Measurements from ENCODE around the gene MYO5C. TPM values are rescaled to one million over a fixed set of nuclear protein-coding genes. Genes with fewer than 3 reads are reported as not detected.
A peak's percentile ranks its signal among the peaks of the same experiment; 100 is the strongest.
"Not testable (repeated sequence)": the region's sequence is repeated elsewhere in the genome, so short reads cannot be mapped to it uniquely, and the experiment has no call there.

The MYO5C gene
- total and polyA plus RNA-seq, 4 experiments from 2014 or later, result 0.19 to 0.29 (median 0.29) TPM; not detected in 1

- Histone ChIP-seq H3K4me3 (ENCODE audit: low read length in 2 of 2) (no peak overlapping the region), H3K36me3 (ENCODE audit: insufficient read depth, low read length) (no peaks in the 10 kb centered on the region), H3K27me3 (ENCODE audit: insufficient read depth, low read length) (peaks cover 6% of the 10 kb centered on the region), H3K9me3 (ENCODE audit: control insufficient read depth in 1 of 2, low read length in 2 of 2) (no peaks in the 10 kb centered on the region), H3K4me1 (ENCODE audit: insufficient read depth, low read length) (peaks cover 7% of the 10 kb centered on the region), H3K27ac (ENCODE audit: low read depth, low read length) (no peak overlapping the region)
- Mint-ChIP-seq H3K9me3 (peaks cover 0 to 2% (median 0%) of the 10 kb centered on the region in 8 donors), H3K4me1 (peaks cover 0 to 8% (median under 1%) of the 10 kb centered on the region in 4 donors), H3K4me3 (no peak overlapping the region), H3K27ac (no peak overlapping the region), H3K27me3 (peaks cover 17 to 30% of the 10 kb centered on the region in 2 donors), H3K36me3 (no peaks in the 10 kb centered on the region)
- no peak for DNase-seq
- ChIA-PET CTCF (ENCODE audit: partially characterized antibody) (no interaction called here), POLR2A (ENCODE audit: partially characterized antibody) (no interaction called here)
- intact Hi-C loops (cut with micrococcal nuclease), result no loop called here
These were observed 4.8 kb downstream of the MYO5C start for GRCh38 chr15:52290800-52291199.

DNA sequence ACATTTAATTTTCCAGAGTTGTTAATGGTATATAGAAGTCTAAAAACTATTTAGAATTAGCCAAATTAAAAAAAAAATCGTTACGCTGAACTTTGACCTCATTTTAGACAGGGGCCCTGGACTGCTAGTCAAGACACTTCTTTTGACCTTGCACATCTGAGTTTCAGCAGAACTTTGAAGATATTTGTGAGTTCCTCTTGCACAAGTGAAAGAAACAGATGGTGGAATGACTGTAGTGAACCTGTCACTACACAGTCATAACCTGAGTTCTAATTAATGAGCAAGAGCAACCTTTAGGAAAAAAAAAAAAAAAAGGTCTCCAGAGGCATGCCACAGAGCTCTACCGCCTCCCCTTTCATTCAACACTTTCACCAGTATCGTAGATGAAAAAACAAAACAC is 5.3 kb downstream of the MYO5C start:
- H3K4me3 ChIP-seq (ENCODE audit: low read length in 2 of 2), result no peak overlapping the region
- POLR2A ChIA-PET (ENCODE audit: partially characterized antibody), result no interaction called here
- H3K36me3 ChIP-seq (ENCODE audit: insufficient read depth, low read length), result no peaks in the 10 kb centered on the region
- peaks cover 0 to 2% (median 0%) of the 10 kb centered on the region in 8 donors for H3K9me3 Mint-ChIP-seq
- no peak overlapping the region for H3K4me3 Mint-ChIP-seq
- peaks cover 4% of the 10 kb centered on the region for H3K27me3 ChIP-seq (ENCODE audit: insufficient read depth, low read length)
- no peak for DNase-seq
- peaks cover 0 to 8% (median 0%) of the 10 kb centered on the region in 4 donors for H3K4me1 Mint-ChIP-seq
- H3K4me1 ChIP-seq (ENCODE audit: insufficient read depth, low read length), result peaks cover 7% of the 10 kb centered on the region
- H3K27ac ChIP-seq (ENCODE audit: low read depth, low read length), result no peak overlapping the region
- CTCF ChIA-PET (ENCODE audit: partially characterized antibody), result no interaction called here
- H3K27me3 Mint-ChIP-seq, result peaks cover 16 to 30% of the 10 kb centered on the region in 2 donors
- H3K9me3 ChIP-seq (ENCODE audit: control insufficient read depth in 1 of 2, low read length in 2 of 2), result no peaks in the 10 kb centered on the region
- no peaks in the 10 kb centered on the region for H3K36me3 Mint-ChIP-seq
- intact Hi-C loops (cut with micrococcal nuclease), result no loop called here
- no peak overlapping the region for H3K27ac Mint-ChIP-seq

DNA sequence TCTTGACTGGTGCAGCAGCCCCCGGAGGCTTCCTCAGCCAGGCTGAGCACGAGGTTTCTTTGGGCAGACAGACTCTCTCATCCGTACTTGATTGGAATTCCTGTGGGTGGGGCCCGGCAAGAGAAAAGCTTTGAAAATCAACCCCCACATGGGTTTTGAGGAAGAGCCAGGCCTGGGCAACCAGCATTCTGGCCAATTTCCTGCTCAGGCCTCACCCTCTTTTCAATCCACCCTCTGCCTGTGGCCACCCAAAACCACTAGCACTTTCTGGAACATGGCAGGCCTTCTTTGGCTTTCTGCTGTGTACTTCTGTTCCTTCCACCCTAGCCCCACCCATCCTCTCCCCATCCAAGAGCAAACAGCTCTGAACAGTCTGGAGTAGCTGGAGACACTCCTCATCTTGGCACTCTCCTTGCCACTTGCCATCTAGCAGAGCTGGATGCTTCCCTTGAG is 5.9 kb downstream of the MYO5C start:
- Histone ChIP-seq H3K27me3 (ENCODE audit: insufficient read depth, low read length) (peaks cover under 1% of the 10 kb centered on the region), H3K36me3 (ENCODE audit: insufficient read depth, low read length) (no peaks in the 10 kb centered on the region), H3K4me1 (ENCODE audit: insufficient read depth, low read length) (peaks cover 1% of the 10 kb centered on the region), H3K4me3 (ENCODE audit: low read length in 2 of 2) (no peak overlapping the region), H3K27ac (ENCODE audit: low read depth, low read length) (no peak overlapping the region), H3K9me3 (ENCODE audit: control insufficient read depth in 1 of 2, low read length in 2 of 2) (no peaks in the 10 kb centered on the region)
- ChIA-PET POLR2A (ENCODE audit: partially characterized antibody) (no interaction called here), CTCF (ENCODE audit: partially characterized antibody) (no interaction called here)
- Mint-ChIP-seq H3K4me1 (peaks cover 0 to 7% (median 0%) of the 10 kb centered on the region in 4 donors), H3K27me3 (peaks cover 16 to 30% of the 10 kb centered on the region in 2 donors), H3K36me3 (no peaks in the 10 kb centered on the region), H3K9me3 (peaks cover 0 to 2% (median 0%) of the 10 kb centered on the region in 8 donors), H3K4me3 (no peak overlapping the region), H3K27ac (no peak overlapping the region)
- intact Hi-C loops (cut with micrococcal nuclease), result no loop called here
- DNase-seq, result no peak

DNA sequence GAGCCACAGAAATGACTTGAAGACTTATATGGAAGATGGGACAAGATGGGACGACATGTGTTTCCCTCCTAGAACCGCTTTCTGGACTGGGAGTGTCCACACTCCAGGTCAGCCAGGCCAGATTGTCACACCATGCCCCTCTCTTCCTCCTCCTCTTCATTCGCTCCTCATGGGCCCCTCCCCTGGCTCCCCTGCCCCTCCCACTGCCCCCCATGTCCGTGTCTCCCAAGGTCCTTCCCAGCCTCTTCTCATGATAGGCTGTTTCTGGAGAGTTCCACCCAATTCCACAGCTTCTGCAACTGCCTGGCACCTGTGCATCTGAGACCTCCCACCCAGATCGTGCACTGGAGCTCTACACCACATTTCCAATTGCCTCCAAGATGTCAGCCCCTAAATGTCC is 6.6 kb downstream of the MYO5C start:
- POLR2A ChIA-PET (ENCODE audit: partially characterized antibody), result no interaction called here
- Mint-ChIP-seq H3K4me3 (no peak overlapping the region), H3K27me3 (peaks cover 12 to 23% of the 10 kb centered on the region in 2 donors), H3K9me3 (peaks cover 0 to 2% (median 0%) of the 10 kb centered on the region in 8 donors), H3K36me3 (no peaks in the 10 kb centered on the region), H3K4me1 (peaks cover 0 to under 1% (median 0%) of the 10 kb centered on the region in 4 donors), H3K27ac (peak overlapping the region in 1 of 7 donors; percentile 70)
- Histone ChIP-seq H3K36me3 (ENCODE audit: insufficient read depth, low read length) (no peaks in the 10 kb centered on the region), H3K9me3 (ENCODE audit: control insufficient read depth in 1 of 2, low read length in 2 of 2) (no peaks in the 10 kb centered on the region), H3K4me1 (ENCODE audit: insufficient read depth, low read length) (no peaks in the 10 kb centered on the region), H3K27me3 (ENCODE audit: insufficient read depth, low read length) (no peaks in the 10 kb centered on the region), H3K4me3 (ENCODE audit: low read length in 2 of 2) (no peak overlapping the region), H3K27ac (ENCODE audit: low read depth, low read length) (no peak overlapping the region)
- no peak for DNase-seq
- CTCF ChIA-PET (ENCODE audit: partially characterized antibody), result no interaction called here
- intact Hi-C loops (cut with micrococcal nuclease), result no loop called here

GRCh38 chr15:52288051-52288942 is 7.3 kb downstream of the MYO5C start:
- Mint-ChIP-seq H3K9me3 (peaks cover 0 to 2% (median 0%) of the 10 kb centered on the region in 8 donors), H3K4me3 (no peak overlapping the region), H3K4me1 (no peaks in the 10 kb centered on the region), H3K36me3 (no peaks in the 10 kb centered on the region), H3K27ac (no peak overlapping the region), H3K27me3 (peaks cover 9 to 16% of the 10 kb centered on the region in 2 donors)
- CTCF ChIA-PET (ENCODE audit: partially characterized antibody), result no interaction called here
- intact Hi-C loops (cut with micrococcal nuclease), result no loop called here
- no peaks in the 10 kb centered on the region for H3K4me1 ChIP-seq (ENCODE audit: insufficient read depth, low read length)
- H3K4me3 ChIP-seq (ENCODE audit: low read length in 2 of 2), result no peak overlapping the region
- POLR2A ChIA-PET (ENCODE audit: partially characterized antibody), result interaction anchor here (0.7 kb wide), 1 partner anchor 148 kb away, joined by 5 read pairs; no protein-coding TSS in a partner anchor
- no peaks in the 10 kb centered on the region for H3K9me3 ChIP-seq (ENCODE audit: control insufficient read depth in 1 of 2, low read length in 2 of 2)
- H3K27ac ChIP-seq (ENCODE audit: low read depth, low read length), result no peak overlapping the region
- no peaks in the 10 kb centered on the region for H3K36me3 ChIP-seq (ENCODE audit: insufficient read depth, low read length)
- no peak for DNase-seq
- no peaks in the 10 kb centered on the region for H3K27me3 ChIP-seq (ENCODE audit: insufficient read depth, low read length)

GRCh38 chr15:52287114-52287513 is 8.5 kb downstream of the MYO5C start:
- Mint-ChIP-seq H3K4me1 (no peaks in the 10 kb centered on the region), H3K36me3 (no peaks in the 10 kb centered on the region), H3K27me3 (peaks cover 1 to 5% of the 10 kb centered on the region in 2 donors), H3K9me3 (peaks cover 0 to 2% (median 0%) of the 10 kb centered on the region in 8 donors), H3K27ac (no peak overlapping the region), H3K4me3 (no peak overlapping the region)
- no peak for DNase-seq
- Histone ChIP-seq H3K27ac (ENCODE audit: low read depth, low read length) (no peak overlapping the region), H3K27me3 (ENCODE audit: insufficient read depth, low read length) (no peaks in the 10 kb centered on the region), H3K4me3 (ENCODE audit: low read length in 2 of 2) (no peak overlapping the region), H3K9me3 (ENCODE audit: control insufficient read depth in 1 of 2, low read length in 2 of 2) (no peaks in the 10 kb centered on the region), H3K36me3 (ENCODE audit: insufficient read depth, low read length) (no peaks in the 10 kb centered on the region), H3K4me1 (ENCODE audit: insufficient read depth, low read length) (no peaks in the 10 kb centered on the region)
- ChIA-PET CTCF (ENCODE audit: partially characterized antibody) (no interaction called here), POLR2A (ENCODE audit: partially characterized antibody) (no interaction called here)
- intact Hi-C loops (cut with micrococcal nuclease), result no loop called here

GRCh38 chr15:52285941-52286340 is 9.7 kb downstream of the MYO5C start:
- H3K4me3 Mint-ChIP-seq; DNase-seq; H3K9me3 ChIP-seq (ENCODE audit: control insufficient read depth in 1 of 2, low read length in 2 of 2); H3K4me1 Mint-ChIP-seq; H3K36me3 Mint-ChIP-seq; H3K27ac ChIP-seq (ENCODE audit: low read depth, low read length); H3K9me3 Mint-ChIP-seq; H3K4me1 ChIP-seq (ENCODE audit: insufficient read depth, low read length); H3K27me3 ChIP-seq (ENCODE audit: insufficient read depth, low read length); H3K4me3 ChIP-seq (ENCODE audit: low read length in 2 of 2); intact Hi-C loops (cut with micrococcal nuclease); H3K27me3 Mint-ChIP-seq; H3K27ac Mint-ChIP-seq; CTCF ChIA-PET (ENCODE audit: partially characterized antibody); H3K36me3 ChIP-seq (ENCODE audit: insufficient read depth, low read length): not testable (repeated sequence)
- POLR2A ChIA-PET (ENCODE audit: partially characterized antibody), result interaction anchor here (0.6 kb wide), 1 partner anchor 116 kb away, joined by 3 read pairs; no protein-coding TSS in a partner anchor
